ENCODE measurements around the gene MRI1. TPM values are rescaled to one million over a fixed set of nuclear protein-coding genes. Genes with fewer than 3 reads are reported as not detected.
A peak's percentile ranks its signal among the peaks of the same experiment; 100 is the strongest.

The MRI1 gene
- total RNA-seq, 4 donors from 2014 or later, result 63.0 to 304 (median 99.2) TPM

- DNase-seq, result no peak
- TF ChIP-seq POLR2AphosphoS5 (IDR thresholded peaks at IDR 0.05) (no peak), POLR2A (IDR thresholded peaks at IDR 0.05) (no peak), EP300 (IDR thresholded peaks at IDR 0.05; ENCODE audit: low read depth) (no peak)
- TF ChIP-seq, protein P1, sequence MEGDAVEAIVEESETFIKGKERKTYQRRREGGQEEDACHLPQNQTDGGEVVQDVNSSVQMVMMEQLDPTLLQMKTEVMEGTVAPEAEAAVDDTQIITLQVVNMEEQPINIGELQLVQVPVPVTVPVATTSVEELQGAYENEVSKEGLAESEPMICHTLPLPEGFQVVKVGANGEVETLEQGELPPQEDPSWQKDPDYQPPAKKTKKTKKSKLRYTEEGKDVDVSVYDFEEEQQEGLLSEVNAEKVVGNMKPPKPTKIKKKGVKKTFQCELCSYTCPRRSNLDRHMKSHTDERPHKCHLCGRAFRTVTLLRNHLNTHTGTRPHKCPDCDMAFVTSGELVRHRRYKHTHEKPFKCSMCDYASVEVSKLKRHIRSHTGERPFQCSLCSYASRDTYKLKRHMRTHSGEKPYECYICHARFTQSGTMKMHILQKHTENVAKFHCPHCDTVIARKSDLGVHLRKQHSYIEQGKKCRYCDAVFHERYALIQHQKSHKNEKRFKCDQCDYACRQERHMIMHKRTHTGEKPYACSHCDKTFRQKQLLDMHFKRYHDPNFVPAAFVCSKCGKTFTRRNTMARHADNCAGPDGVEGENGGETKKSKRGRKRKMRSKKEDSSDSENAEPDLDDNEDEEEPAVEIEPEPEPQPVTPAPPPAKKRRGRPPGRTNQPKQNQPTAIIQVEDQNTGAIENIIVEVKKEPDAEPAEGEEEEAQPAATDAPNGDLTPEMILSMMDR (IDR thresholded peaks at IDR 0.05), result no peak
- Histone ChIP-seq H3K9me3 (no peaks in the 10 kb centered on the region), H3K27me3 (no peaks in the 10 kb centered on the region), H3K4me1 (peaks cover 5 to 41% (median 23%) of the 10 kb centered on the region in 4 donors), H3K36me3 (peaks cover 0 to 7% (median 0%) of the 10 kb centered on the region in 4 donors), H3K27ac (peak overlapping the region; percentile 63 to 78 (median 70)), H3K4me3 (no peak overlapping the region)
- 53 to 60% methylated on average over 3 to 8 of the region's 8 CpGs for WGBS, 2 donors (ENCODE audit: low coverage in 1 of 2)
- in situ Hi-C loops (cut with MboI; ENCODE audit: low pct_ligation_motif_present in 1 of 4, low pct_unique_long_range_greater_than_20kb in 1 of 4, low sequenced_read_pairs in 3 of 4), result loop anchor here in 3 of 4 donors (5.0 kb wide), 1 partner anchor 80 kb away; no protein-coding TSS in a partner anchor
- intact Hi-C loops (cut with DNase I; ENCODE audit: low total_unique reads), result no loop called here
Observed at GRCh38 chr19:13782537-13782936, 18.2 kb downstream of the MRI1 start.

GRCh38 chr19:13783565-13784500 is 19.5 kb downstream of the MRI1 start:
- peak overlapping the region in 3 of 4 donors; percentile 6 to 78 (median 15) for H3K27ac ChIP-seq
- TF ChIP-seq POLR2A (IDR thresholded peaks at IDR 0.05), result no peak
- TF ChIP-seq, protein P1 (IDR thresholded peaks at IDR 0.05), result no peak
- no peak for TF ChIP-seq EP300 (IDR thresholded peaks at IDR 0.05; ENCODE audit: low read depth)
- TF ChIP-seq POLR2AphosphoS5 (IDR thresholded peaks at IDR 0.05), result no peak
- H3K36me3 ChIP-seq, result no peaks in the 10 kb centered on the region
- 63 to 70% methylated on average over 2 to 18 of the region's 18 CpGs for WGBS, 2 donors (ENCODE audit: low coverage in 1 of 2)
- in situ Hi-C loops (cut with MboI; ENCODE audit: low pct_ligation_motif_present in 1 of 4, low pct_unique_long_range_greater_than_20kb in 1 of 4, low sequenced_read_pairs in 3 of 4) (loop anchor here in 3 of 4 donors (5.0 kb wide), 1 partner anchor 78 kb away; no protein-coding TSS in a partner anchor), intact Hi-C loops (cut with DNase I; ENCODE audit: low total_unique reads) (loop anchor here (2.0 kb wide), 1 partner anchor 79 kb away; no protein-coding TSS in a partner anchor)
- no peak for DNase-seq
- peaks cover 5 to 54% (median 33%) of the 10 kb centered on the region in 4 donors for H3K4me1 ChIP-seq
- H3K4me3 ChIP-seq, result no peak overlapping the region
- no peaks in the 10 kb centered on the region for H3K9me3 ChIP-seq
- H3K27me3 ChIP-seq, result no peaks in the 10 kb centered on the region

- Histone ChIP-seq H3K9me3 (no peaks in the 10 kb centered on the region), H3K36me3 (no peaks in the 10 kb centered on the region), H3K4me3 (peak overlapping the region in 1 of 4 donors; percentile 6), H3K4me1 (peaks cover 5 to 59% (median 36%) of the 10 kb centered on the region in 4 donors), H3K27me3 (no peaks in the 10 kb centered on the region), H3K27ac (peak overlapping the region in 3 of 4 donors; percentile 1 to 26 (median 4))
- peak; percentile 79 for DNase-seq
- TF ChIP-seq, protein P1 (IDR thresholded peaks at IDR 0.05), result peak; percentile 70 to 84 (median 71)
- TF ChIP-seq POLR2A (IDR thresholded peaks at IDR 0.05) (no peak), EP300 (IDR thresholded peaks at IDR 0.05; ENCODE audit: low read depth) (no peak), POLR2AphosphoS5 (IDR thresholded peaks at IDR 0.05) (no peak)
- in situ Hi-C loops (cut with MboI; ENCODE audit: low pct_ligation_motif_present in 1 of 4, low pct_unique_long_range_greater_than_20kb in 1 of 4, low sequenced_read_pairs in 3 of 4) (loop anchor here in 3 of 4 donors (5.0 kb wide), 1 partner anchor 77 kb away; no protein-coding TSS in a partner anchor), intact Hi-C loops (cut with DNase I; ENCODE audit: low total_unique reads) (loop anchor here (2.0 kb wide), 1 partner anchor 78 kb away; no protein-coding TSS in a partner anchor)
- WGBS, 2 donors (ENCODE audit: low coverage in 1 of 2), result 15 to 33% methylated on average over 5 to 17 of the region's 17 CpGs
Observed at GRCh38 chr19:13784731-13785452, 20.6 kb downstream of the MRI1 start.

Measured in transverse colon (tissue), 4 donors.